Stimulated activated CD8-positive, alpha-beta memory T cell treated with anti-CD3 and anti-CD28 coated beads, Interleukin-2, amount 100 ng/mL, for 48 hours (primary cell): ENCODE results near the gene IP6K2.

Source experiments
- DNase-seq, 2 donors: peaks; one replicate each; pipeline ENCODE4 v3.0.0-alpha.2; 2020; ENCODE audit warnings: low read depth in 2 of 2

IP6K2 gene

GRCh38 chr3:48689384-48689783, 27.6 kb downstream of the IP6K2 start:
- DNase-seq, result no peak

GRCh38 chr3:48688737-48689075, 28.3 kb downstream of the IP6K2 start:
- DNase-seq, result no peak

GRCh38 chr3:48688032-48688736, 28.8 kb downstream of the IP6K2 start:
- no peak for DNase-seq

- no peak for DNase-seq
Observed at GRCh38 chr3:48687220-48687678, 29.8 kb downstream of the IP6K2 start.

- no peak for DNase-seq
Observed at GRCh38 chr3:48686538-48687219, 30.3 kb downstream of the IP6K2 start.

GRCh38 chr3:48685603-48686511, 31.2 kb downstream of the IP6K2 start, which contains the start of gene NCKIPSD:
NCKIPSD (minus strand) TSS chr3:48685915; CDS start chr3:48685807, 108 bp downstream.
- peak; percentile 91 to 92 for DNase-seq

GRCh38 chr3:48685293-48685602, 31.8 kb downstream of the IP6K2 start:
- no peak for DNase-seq

GRCh38 chr3:48684480-48685143, 32.4 kb downstream of the IP6K2 start:
- no peak for DNase-seq

- DNase-seq, result no peak
Observed at GRCh38 chr3:48684054-48684349, 33.0 kb downstream of the IP6K2 start.

GRCh38 chr3:48682786-48683185, 34.2 kb downstream of the IP6K2 start:
- no peak for DNase-seq

- DNase-seq, result no peak
Observed at GRCh38 chr3:48681974-48682610, 34.9 kb downstream of the IP6K2 start.

- no peak for DNase-seq
Observed at GRCh38 chr3:48681541-48681880, 35.5 kb downstream of the IP6K2 start.

GRCh38 chr3:48680811-48681540, 36.0 kb downstream of the IP6K2 start:
- DNase-seq, result no peak

GRCh38 chr3:48679411-48680391, 37.3 kb downstream of the IP6K2 start:
- no peak for DNase-seq

- DNase-seq, result no peak
Observed at GRCh38 chr3:48678566-48679380, 38.2 kb downstream of the IP6K2 start.

GRCh38 chr3:48678056-48678455, 39.0 kb downstream of the IP6K2 start:
- no peak for DNase-seq

- DNase-seq, result no peak
Observed at GRCh38 chr3:48674505-48674904, 42.5 kb downstream of the IP6K2 start.

GRCh38 chr3:48672522-48672921, 44.5 kb downstream of the IP6K2 start:
- no peak for DNase-seq

GRCh38 chr3:48664929-48665328, 52.1 kb downstream of the IP6K2 start:
- no peak for DNase-seq
